ENCODE data around the gene ZNF534.
"Not testable (repeated sequence)": the region's sequence is repeated elsewhere in the genome, so short reads cannot be mapped to it uniquely, and the experiment has no call there.

- not testable (repeated sequence) for TF ChIP-seq EZH2phosphoT487 (IDR thresholded peaks at IDR 0.05; ENCODE audit: borderline replicate concordance, low read length); CTCF (IDR thresholded peaks at IDR 0.05; ENCODE audit: low read depth, low read length, poor library complexity, severe bottlenecking)
Observed at GRCh38 chr19:52500991-52501390, 72.0 kb downstream of the ZNF534 start.
